Measurements from ENCODE around the gene PHEX. TPM values are rescaled to one million over a fixed set of nuclear protein-coding genes. Genes with fewer than 3 reads are reported as not detected.

The PHEX gene
- total RNA-seq, 3 donors from 2014 or later: 0.16 to 5.6 (median 2.5) TPM

- intact Hi-C loops (cut with DNase I; ENCODE audit: low total_unique reads): no loop called here
- Histone ChIP-seq H3K27ac (no peak overlapping the region), H3K4me1 (no peaks in the 10 kb centered on the region), H3K9me3 (peaks cover 0 to 3% of the 10 kb centered on the region in 2 donors), H3K27me3 (peaks cover 0 to 9% of the 10 kb centered on the region in 2 donors), H3K4me3 (no peak overlapping the region), H3K36me3 (no peaks in the 10 kb centered on the region)
- no peak for DNase-seq (ENCODE audit: low spot score in 2 of 2)
- TF ChIP-seq POLR2AphosphoS5 (IDR thresholded peaks at IDR 0.05) (no peak), CTCF (IDR thresholded peaks at IDR 0.05) (no peak), POLR2A (IDR thresholded peaks at IDR 0.05) (no peak)
Observed at GRCh38 chrX:22147942-22148341, 115.8 kb downstream of the PHEX start.

GRCh38 chrX:22148565-22148964 lies 116.4 kb downstream of the PHEX start:
- Histone ChIP-seq H3K9me3 (peaks cover 0 to 3% of the 10 kb centered on the region in 2 donors), H3K4me1 (no peaks in the 10 kb centered on the region), H3K4me3 (no peak overlapping the region), H3K27me3 (peaks cover 0 to 9% of the 10 kb centered on the region in 2 donors), H3K27ac (no peak overlapping the region), H3K36me3 (no peaks in the 10 kb centered on the region)
- intact Hi-C loops (cut with DNase I; ENCODE audit: low total_unique reads): no loop called here
- DNase-seq (ENCODE audit: low spot score in 2 of 2): no peak
- no peak for TF ChIP-seq POLR2AphosphoS5 (IDR thresholded peaks at IDR 0.05)
- TF ChIP-seq CTCF (IDR thresholded peaks at IDR 0.05): no peak
- TF ChIP-seq POLR2A (IDR thresholded peaks at IDR 0.05): no peak

- TF ChIP-seq POLR2A (IDR thresholded peaks at IDR 0.05): no peak
- no peak for TF ChIP-seq CTCF (IDR thresholded peaks at IDR 0.05)
- no peak for TF ChIP-seq POLR2AphosphoS5 (IDR thresholded peaks at IDR 0.05)
- no peak for DNase-seq (ENCODE audit: low spot score in 2 of 2)
- peaks cover 0 to 5% of the 10 kb centered on the region in 2 donors for H3K27me3 ChIP-seq
- no peaks in the 10 kb centered on the region for H3K4me1 ChIP-seq
- H3K9me3 ChIP-seq: peaks cover 0 to 3% of the 10 kb centered on the region in 2 donors
- intact Hi-C loops (cut with DNase I; ENCODE audit: low total_unique reads): loop anchor here (10.0 kb wide), 1 partner anchor 1434 kb away; no protein-coding TSS in a partner anchor
- H3K36me3 ChIP-seq: no peaks in the 10 kb centered on the region
- no peak overlapping the region for H3K4me3 ChIP-seq
- no peak overlapping the region for H3K27ac ChIP-seq
Observed at GRCh38 chrX:22150371-22150770, 118.2 kb downstream of the PHEX start.

- H3K9me3 ChIP-seq: no peaks in the 10 kb centered on the region
- H3K36me3 ChIP-seq: no peaks in the 10 kb centered on the region
- H3K4me3 ChIP-seq: no peak overlapping the region
- no peaks in the 10 kb centered on the region for H3K4me1 ChIP-seq
- DNase-seq (ENCODE audit: low spot score in 2 of 2): no peak
- no peak overlapping the region for H3K27ac ChIP-seq
- peaks cover 0 to 10% of the 10 kb centered on the region in 2 donors for H3K27me3 ChIP-seq
- TF ChIP-seq CTCF (IDR thresholded peaks at IDR 0.05): no peak
- no peak for TF ChIP-seq POLR2A (IDR thresholded peaks at IDR 0.05)
- TF ChIP-seq POLR2AphosphoS5 (IDR thresholded peaks at IDR 0.05): no peak
- intact Hi-C loops (cut with DNase I; ENCODE audit: low total_unique reads): loop anchor here (10.0 kb wide), 1 partner anchor 1430 kb away; no protein-coding TSS in a partner anchor
Observed at GRCh38 chrX:22155126-22155525, 123.0 kb downstream of the PHEX start.

- no peak for TF ChIP-seq CTCF (IDR thresholded peaks at IDR 0.05)
- no peak for TF ChIP-seq POLR2A (IDR thresholded peaks at IDR 0.05)
- no peak for TF ChIP-seq POLR2AphosphoS5 (IDR thresholded peaks at IDR 0.05)
- Histone ChIP-seq H3K4me1 (no peaks in the 10 kb centered on the region), H3K9me3 (no peaks in the 10 kb centered on the region)
Observed at GRCh38 chrX:22159071-22159470, 126.9 kb downstream of the PHEX start.

More at GRCh38 chrX:22159071-22159470, 126.9 kb downstream of the PHEX start:
- Histone ChIP-seq H3K36me3 (no peaks in the 10 kb centered on the region), H3K4me3 (no peak overlapping the region), H3K27me3 (peaks cover 0 to 15% of the 10 kb centered on the region in 2 donors), H3K27ac (no peak overlapping the region)
- DNase-seq (ENCODE audit: low spot score in 2 of 2): no peak
- intact Hi-C loops (cut with DNase I; ENCODE audit: low total_unique reads): loop anchor here (10.0 kb wide), 1 partner anchor 1426 kb away; no protein-coding TSS in a partner anchor
